Stimulated activated CD8-positive, alpha-beta memory T cell treated with anti-CD3 and anti-CD28 coated beads, Interleukin-4, amount 100 ng/mL, for 24 hours (primary cell): Measurements from ENCODE around the gene ZNF365.
"Not testable (repeated sequence)": the region's sequence is repeated elsewhere in the genome, so short reads cannot be mapped to it uniquely, and the experiment has no call there.

Experiments used
- DNase-seq: peaks from one replicate; pipeline ENCODE4 v3.0.0-alpha.2; 2020; ENCODE audit warnings: low read depth

The ZNF365 gene

GRCh38 chr10:62373995-62374861 is at the start of gene ZNF365:
TSS of gene ZNF365 (plus strand) at chr10:62374369. CDS start at chr10:62376194, 1,825 bp downstream.
- DNase-seq, result peak; percentile 33

- DNase-seq, result no peak
Measured at GRCh38 chr10:62326176-62326575, 48.0 kb upstream of the ZNF365 start.

- no peak for DNase-seq
Measured at GRCh38 chr10:62327885-62328284, 46.3 kb upstream of the ZNF365 start.

- no peak for DNase-seq
Measured at GRCh38 chr10:62330213-62330612, 44.0 kb upstream of the ZNF365 start.

GRCh38 chr10:62332406-62332805 is 41.8 kb upstream of the ZNF365 start:
- DNase-seq, result no peak

- no peak for DNase-seq
Measured at GRCh38 chr10:62333135-62333889, 40.9 kb upstream of the ZNF365 start.

- no peak for DNase-seq
Measured at GRCh38 chr10:62333988-62334682, 40.0 kb upstream of the ZNF365 start.

GRCh38 chr10:62335326-62335725 is 38.8 kb upstream of the ZNF365 start:
- no peak for DNase-seq

- no peak for DNase-seq
Measured at GRCh38 chr10:62336404-62336803, 37.8 kb upstream of the ZNF365 start.

- DNase-seq, result no peak
Measured at GRCh38 chr10:62341419-62341818, 32.8 kb upstream of the ZNF365 start.

GRCh38 chr10:62343000-62343399 is 31.2 kb upstream of the ZNF365 start:
- DNase-seq, result no peak

GRCh38 chr10:62348029-62348428 is 26.1 kb upstream of the ZNF365 start:
- DNase-seq, result no peak

GRCh38 chr10:62352356-62352970 is 21.7 kb upstream of the ZNF365 start:
- peak; percentile 13 for DNase-seq

- no peak for DNase-seq
Measured at GRCh38 chr10:62354916-62355315, 19.3 kb upstream of the ZNF365 start.

GRCh38 chr10:62356447-62356846 is 17.7 kb upstream of the ZNF365 start:
- DNase-seq, result no peak

GRCh38 chr10:62358151-62358550 is 16.0 kb upstream of the ZNF365 start:
- not testable (repeated sequence) for DNase-seq

GRCh38 chr10:62373639-62373994 is 552 bp upstream of the ZNF365 start:
- no peak for DNase-seq

GRCh38 chr10:62374862-62375710 is 917 bp downstream of the ZNF365 start:
- DNase-seq, result no peak

- DNase-seq, result no peak
Measured at GRCh38 chr10:62376071-62377025, 2.2 kb downstream of the ZNF365 start.

- DNase-seq, result no peak
Measured at GRCh38 chr10:62377026-62377415, 2.9 kb downstream of the ZNF365 start.
